Measurements from ENCODE around the gene RALY.

DNA sequence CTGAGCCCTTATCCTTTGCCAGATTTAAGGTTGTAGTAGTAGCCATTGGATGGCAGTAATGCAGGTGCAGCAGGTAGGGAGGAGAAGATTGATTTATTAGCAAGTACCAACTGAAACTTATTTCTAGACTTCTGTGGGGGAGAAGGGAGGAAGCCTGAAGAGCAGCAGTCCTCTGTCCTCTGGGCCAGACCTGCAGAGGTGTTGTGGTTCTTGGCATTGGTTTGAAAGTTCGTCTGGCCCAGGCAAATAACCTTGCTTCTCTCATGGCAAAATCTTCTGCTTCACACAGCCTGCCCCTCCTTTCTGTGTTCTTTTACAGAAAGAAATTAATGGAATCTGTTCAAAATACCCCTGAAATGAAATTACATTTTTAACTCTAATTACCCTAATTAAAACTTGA, 24.5 kb downstream of the RALY start:
- TF ChIP-seq POLR2A (IDR thresholded peaks at IDR 0.05; ENCODE audit: low read depth, low read length) (no peak), TAF1 (IDR thresholded peaks at IDR 0.05; ENCODE audit: low read depth, low read length) (no peak)

Measured in GM12891 (cell line).